PC-9 (cell line): ENCODE data around the gene TMEM134. TPM values are rescaled to one million over a fixed set of nuclear protein-coding genes. Genes with fewer than 3 reads are reported as not detected.
"Not testable (repeated sequence)": the region's sequence is repeated elsewhere in the genome, so short reads cannot be mapped to it uniquely, and the experiment has no call there.

ENCODE experiments used
- BruUV-seq: library from RNA; stranded (reverse); fragments of 400-500 nt; replicated peaks from 2 replicates; lab custom pipeline; 2021; lab: Mats Ljungman, UMichigan
- CTCF ChIA-PET: fragments of 300-600 bp; sonication (Branson Sonifier 250); formaldehyde crosslinking; loops from one replicate; lab custom pipeline; 2022; ENCODE audit warnings: antibody characterized with exemption; lab: Charles Lee
- POLR2A ChIA-PET: fragments of 300-600 bp; sonication (Branson Sonifier 250); formaldehyde crosslinking; loops from one replicate; lab custom pipeline; 2022; ENCODE audit warnings: antibody characterized with exemption; ENCODE audit not compliant: unreplicated experiment; lab: Charles Lee
- DNase-seq, 2 experiments: peaks; one replicate each; pipeline versions ENCODE4 v3.0.0 to v3.0.0-alpha.2; 2015 to 2022; ENCODE audit warnings: mixed read lengths in 1 of 2
- H2AFZ ChIP-seq: fragments of 200-600 bp; sonication (generic); 2 replicates; pipeline ENCODE4 v1.8.1; 2017; ENCODE audit warnings: antibody characterized with exemption
- H3F3A ChIP-seq: fragments of 200-600 bp; sonication (generic); 2 replicates; pipeline ENCODE4 v1.8.1; 2017; ENCODE audit warnings: antibody characterized with exemption, mild to moderate bottlenecking, low read depth; ENCODE audit not compliant: insufficient read depth
- H3K27ac ChIP-seq: fragments of 200-600 bp; sonication (generic); 2 replicates; pipeline ENCODE4 v1.6.1; 2016; ENCODE audit warnings: mixed run types
- H3K27me3 ChIP-seq: fragments of 200-600 bp; sonication (generic); 2 replicates; pipeline ENCODE4 v1.6.1; 2016; ENCODE audit warnings: low read depth, mixed run types; ENCODE audit not compliant: insufficient read depth
- H3K36me3 ChIP-seq: fragments of 200-600 bp; sonication (generic); 2 replicates; pipeline ENCODE4 v1.6.1; 2016; ENCODE audit warnings: low read depth, mixed run types
- H3K4me1 ChIP-seq: fragments of 200-600 bp; sonication (generic); replicated peaks from 2 replicates; pipeline ENCODE4 v1.6.1; 2016; ENCODE audit warnings: mixed run types; ENCODE audit not compliant: insufficient read depth
- H3K4me2 ChIP-seq: fragments of 200-600 bp; sonication (generic); 2 replicates; pipeline ENCODE4 v1.6.1; 2017; ENCODE audit warnings: mixed run types
- H3K4me3 ChIP-seq: fragments of 200-600 bp; sonication (generic); 2 replicates; pipeline ENCODE4 v1.6.1; 2016; ENCODE audit warnings: mixed run types
- H3K79me2 ChIP-seq: fragments of 200-600 bp; sonication (generic); 2 replicates; pipeline ENCODE4 v1.6.1; 2017; ENCODE audit warnings: low read depth, mixed run types
- H3K9me2 ChIP-seq: fragments of 200-600 bp; sonication (generic); 2 replicates; pipeline ENCODE4 v1.8.1; 2017; ENCODE audit warnings: mild to moderate bottlenecking; ENCODE audit not compliant: insufficient read depth
- H3K9me3 ChIP-seq: fragments of 200-600 bp; sonication (generic); 2 replicates; pipeline ENCODE4 v1.8.1; 2016; ENCODE audit warnings: low read depth; ENCODE audit not compliant: insufficient read depth
- H4K20me1 ChIP-seq: fragments of 200-600 bp; sonication (generic); 2 replicates; pipeline ENCODE4 v1.8.1; 2017; ENCODE audit not compliant: insufficient read depth
- EZH2 ChIP-seq: fragments of 200-600 bp; sonication (generic); IDR thresholded peaks from 2 replicates; pipeline ENCODE4 v1.8.0; 2017; ENCODE audit warnings: antibody characterized with exemption, low read depth
- intact Hi-C: fragments of 100-400 bp; cut with micrococcal nuclease; formaldehyde crosslinking; loops from one replicate; pipeline ENCODE4 v1.10.0; 2022; ENCODE audit not compliant: unreplicated experiment
- total RNA-seq: library from RNA; stranded (reverse); gene quantifications from 2 replicates; pipeline ENCODE4 v1.2.3, GENCODE V29; 2021
- TF ChIP-seq, protein P1 (sequence below): fragments of 200-600 bp; sonication (generic); conservative IDR thresholded peaks from 2 replicates; pipeline ENCODE4 v1.6.1; 2017; ENCODE audit warnings: mixed run types, antibody characterized with exemption, mild to moderate bottlenecking, moderate library complexity

Gene TMEM134
- total RNA-seq, 1 experiment from 2014 or later = 85.7 TPM

GRCh38 chr11:67516806-67517205 lies 47.8 kb upstream of the TMEM134 start:
- POLR2A ChIA-PET = no interaction called here
- Histone ChIP-seq H3K4me3 (no peak overlapping the region), H3K79me2 (no peaks in the 10 kb centered on the region), H3K4me1 (no peaks in the 10 kb centered on the region), H3K4me2 (no peak overlapping the region), H2AFZ (no peak overlapping the region), H3K27me3 (peaks cover 16% of the 10 kb centered on the region; the same call in 1 of the 2 replicates), H3K36me3 (no peaks in the 10 kb centered on the region), H4K20me1 (no peaks in the 10 kb centered on the region), H3K27ac (no peak overlapping the region), H3K9me2 (no peaks in the 10 kb centered on the region), H3F3A (peaks cover 10% of the 10 kb centered on the region; the same call in 1 of the 2 replicates), H3K9me3 (no peaks in the 10 kb centered on the region)
- intact Hi-C loops = no loop called here
- CTCF ChIA-PET = no interaction called here
- DNase-seq = no peak
- no TSS peak for BruUV-seq
- TF ChIP-seq, protein P1, sequence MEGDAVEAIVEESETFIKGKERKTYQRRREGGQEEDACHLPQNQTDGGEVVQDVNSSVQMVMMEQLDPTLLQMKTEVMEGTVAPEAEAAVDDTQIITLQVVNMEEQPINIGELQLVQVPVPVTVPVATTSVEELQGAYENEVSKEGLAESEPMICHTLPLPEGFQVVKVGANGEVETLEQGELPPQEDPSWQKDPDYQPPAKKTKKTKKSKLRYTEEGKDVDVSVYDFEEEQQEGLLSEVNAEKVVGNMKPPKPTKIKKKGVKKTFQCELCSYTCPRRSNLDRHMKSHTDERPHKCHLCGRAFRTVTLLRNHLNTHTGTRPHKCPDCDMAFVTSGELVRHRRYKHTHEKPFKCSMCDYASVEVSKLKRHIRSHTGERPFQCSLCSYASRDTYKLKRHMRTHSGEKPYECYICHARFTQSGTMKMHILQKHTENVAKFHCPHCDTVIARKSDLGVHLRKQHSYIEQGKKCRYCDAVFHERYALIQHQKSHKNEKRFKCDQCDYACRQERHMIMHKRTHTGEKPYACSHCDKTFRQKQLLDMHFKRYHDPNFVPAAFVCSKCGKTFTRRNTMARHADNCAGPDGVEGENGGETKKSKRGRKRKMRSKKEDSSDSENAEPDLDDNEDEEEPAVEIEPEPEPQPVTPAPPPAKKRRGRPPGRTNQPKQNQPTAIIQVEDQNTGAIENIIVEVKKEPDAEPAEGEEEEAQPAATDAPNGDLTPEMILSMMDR = no peak
- no peak for TF ChIP-seq EZH2

DNA sequence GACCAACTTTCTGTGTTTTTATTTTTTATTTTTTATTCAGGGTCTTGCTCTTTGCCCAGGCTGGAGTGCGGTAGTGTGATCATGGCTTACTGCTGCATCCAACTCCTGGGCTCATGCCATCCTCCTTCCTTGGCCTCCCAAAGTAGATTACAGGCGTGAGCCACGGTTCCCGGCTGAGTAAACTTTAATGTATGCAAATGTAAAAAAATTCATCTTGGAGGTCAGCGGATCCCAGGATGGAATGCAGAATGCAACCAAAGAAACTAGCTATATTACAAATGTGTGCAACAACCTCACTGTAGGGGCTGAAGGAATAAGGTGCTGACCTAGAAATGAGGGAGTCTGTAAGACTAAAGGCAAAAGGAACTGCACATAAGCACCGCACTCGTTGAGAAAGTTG lies 45.1 kb upstream of the TMEM134 start:
- no peak for DNase-seq
- Histone ChIP-seq H3K4me1 (peaks cover 1% of the 10 kb centered on the region; the same call in 1 of the 2 replicates), H2AFZ (no peak overlapping the region), H3K36me3 (no peaks in the 10 kb centered on the region), H3K9me3 (no peaks in the 10 kb centered on the region), H4K20me1 (no peaks in the 10 kb centered on the region), H3K9me2 (no peaks in the 10 kb centered on the region), H3K27ac (no peak overlapping the region), H3K79me2 (no peaks in the 10 kb centered on the region), H3F3A (peaks cover 10% of the 10 kb centered on the region; the same call in 1 of the 2 replicates), H3K4me3 (no peak overlapping the region), H3K4me2 (no peak overlapping the region), H3K27me3 (peaks cover 16% of the 10 kb centered on the region; the same call in 1 of the 2 replicates)
- CTCF ChIA-PET = interaction anchor here (0.7 kb wide), 1 partner anchor 59 kb away, joined by 6 read pairs; no protein-coding TSS in a partner anchor
- POLR2A ChIA-PET = interaction anchor here (0.8 kb wide), 1 partner anchor 31 kb away, joined by 10 read pairs; no protein-coding TSS in a partner anchor
- no TSS peak for BruUV-seq
- intact Hi-C loops = no loop called here
- TF ChIP-seq EZH2 = no peak
- TF ChIP-seq, protein P1 = no peak

DNA sequence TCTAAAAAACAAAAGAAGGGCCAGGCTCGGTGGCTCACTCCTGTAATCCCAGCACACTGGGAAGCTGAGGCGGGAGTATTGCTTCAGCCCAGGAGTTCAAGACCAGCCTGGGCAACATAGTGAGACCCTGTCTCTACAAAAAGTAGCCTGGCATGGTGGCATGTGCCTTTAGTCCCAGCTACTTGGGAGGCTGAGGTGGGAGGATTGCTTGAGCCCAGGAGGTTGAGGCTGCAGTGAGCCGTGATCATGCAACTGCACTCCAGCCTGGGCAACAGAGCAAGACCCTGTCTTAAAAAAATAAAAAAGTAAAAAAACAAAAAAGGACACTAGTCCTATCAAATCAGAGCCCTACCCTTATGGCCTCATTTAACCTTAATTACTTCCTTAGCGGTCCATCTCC lies 42.5 kb upstream of the TMEM134 start:
- POLR2A ChIA-PET, DNase-seq, intact Hi-C loops: not testable (repeated sequence)

GRCh38 chr11:67510023-67510345 lies 40.9 kb upstream of the TMEM134 start:
- no peak overlapping the region for H3K4me3 ChIP-seq
- no peaks in the 10 kb centered on the region for H3K9me2 ChIP-seq
- TF ChIP-seq, protein P1 = no peak
- no peak for TF ChIP-seq EZH2
- peaks cover 26% of the 10 kb centered on the region for H3F3A ChIP-seq
- ChIA-PET POLR2A (no interaction called here), CTCF (no interaction called here)
- intact Hi-C loops = no loop called here
- peaks cover 24% of the 10 kb centered on the region for H3K4me1 ChIP-seq
- no peak for DNase-seq
- no peak overlapping the region for H2AFZ ChIP-seq
- H3K27ac ChIP-seq = no peak overlapping the region
- no peak overlapping the region for H3K4me2 ChIP-seq
- BruUV-seq = no TSS peak
- H4K20me1 ChIP-seq = peaks cover 3% of the 10 kb centered on the region; the same call in 1 of the 2 replicates
- H3K9me3 ChIP-seq = no peaks in the 10 kb centered on the region
- no peaks in the 10 kb centered on the region for H3K36me3 ChIP-seq
- H3K27me3 ChIP-seq = peaks cover 4% of the 10 kb centered on the region; the same call in 1 of the 2 replicates
- peaks cover 14% of the 10 kb centered on the region for H3K79me2 ChIP-seq

More for the DNA sequence above, 42.5 kb upstream of the TMEM134 start:
- H3K4me3 ChIP-seq, H3K27ac ChIP-seq, H3K4me2 ChIP-seq, H4K20me1 ChIP-seq, H2AFZ ChIP-seq, H3K9me3 ChIP-seq, CTCF ChIA-PET, BruUV-seq, H3K36me3 ChIP-seq, H3K9me2 ChIP-seq: not testable (repeated sequence)
- H3K79me2 ChIP-seq = peaks cover 11% of the 10 kb centered on the region
- peaks cover 10% of the 10 kb centered on the region; the same call in 1 of the 2 replicates for H3K27me3 ChIP-seq
- H3K4me1 ChIP-seq = peaks cover 14% of the 10 kb centered on the region
- peaks cover 23% of the 10 kb centered on the region; the same call in 1 of the 2 replicates for H3F3A ChIP-seq
